Measurements from ENCODE around the gene SCGB1D2.
"Not testable (repeated sequence)": the region's sequence is repeated elsewhere in the genome, so short reads cannot be mapped to it uniquely, and the experiment has no call there.

Gene SCGB1D2

GRCh38 chr11:62242021-62242420 is at the start of gene SCGB1D2:
Gene SCGB1D2 (plus strand): TSS chr11:62242239. CDS start chr11:62242308, 69 bp downstream.
- FAIRE-seq: no peak

GRCh38 chr11:62193952-62194351 is 48.1 kb upstream of the SCGB1D2 start:
- FAIRE-seq: no peak

- not testable (repeated sequence) for FAIRE-seq
These were observed 47.0 kb upstream of the SCGB1D2 start for GRCh38 chr11:62195010-62195409.

GRCh38 chr11:62195945-62196344 is 46.1 kb upstream of the SCGB1D2 start:
- no peak for FAIRE-seq

- not testable (repeated sequence) for FAIRE-seq
These were observed 44.6 kb upstream of the SCGB1D2 start for GRCh38 chr11:62197400-62197799.

GRCh38 chr11:62201376-62201775 is 40.7 kb upstream of the SCGB1D2 start:
- no peak for FAIRE-seq

- no peak for FAIRE-seq
These were observed 39.1 kb upstream of the SCGB1D2 start for GRCh38 chr11:62202910-62203309.

- FAIRE-seq: no peak
These were observed 37.6 kb upstream of the SCGB1D2 start for GRCh38 chr11:62204430-62204829.

GRCh38 chr11:62205441-62205840 is 36.6 kb upstream of the SCGB1D2 start:
- no peak for FAIRE-seq

- not testable (repeated sequence) for FAIRE-seq
These were observed 35.6 kb upstream of the SCGB1D2 start for GRCh38 chr11:62206276-62207066.

- no peak for FAIRE-seq
These were observed 33.3 kb upstream of the SCGB1D2 start for GRCh38 chr11:62208785-62209144.

GRCh38 chr11:62217191-62217748 is 24.8 kb upstream of the SCGB1D2 start:
- no peak for FAIRE-seq

- FAIRE-seq: no peak
These were observed 20.5 kb upstream of the SCGB1D2 start for GRCh38 chr11:62221498-62221897.

- FAIRE-seq: no peak
These were observed 18.9 kb upstream of the SCGB1D2 start for GRCh38 chr11:62223095-62223494.

GRCh38 chr11:62233730-62234129 is 8.3 kb upstream of the SCGB1D2 start:
- FAIRE-seq: no peak

GRCh38 chr11:62236187-62236586 is 5.9 kb upstream of the SCGB1D2 start:
- FAIRE-seq: no peak

GRCh38 chr11:62237499-62237898 is 4.5 kb upstream of the SCGB1D2 start:
- FAIRE-seq: no peak

GRCh38 chr11:62238151-62238550 is 3.9 kb upstream of the SCGB1D2 start:
- FAIRE-seq: no peak

GRCh38 chr11:62241095-62241494 is 944 bp upstream of the SCGB1D2 start:
- FAIRE-seq: no peak

GRCh38 chr11:62245271-62245753 is 3.3 kb downstream of the SCGB1D2 start:
- FAIRE-seq: no peak

GRCh38 chr11:62251698-62252097 is 9.7 kb downstream of the SCGB1D2 start:
- no peak for FAIRE-seq

GRCh38 chr11:62253999-62254542 is 12.0 kb downstream of the SCGB1D2 start:
- FAIRE-seq: no peak

- FAIRE-seq: no peak
These were observed 14.2 kb downstream of the SCGB1D2 start for GRCh38 chr11:62256281-62256680.
